Osteocyte (in vitro differentiated cells): Measurements from ENCODE around the gene DOCK11. TPM values are rescaled to one million over a fixed set of nuclear protein-coding genes. Genes with fewer than 3 reads are reported as not detected.
"Not testable (repeated sequence)": the region's sequence is repeated elsewhere in the genome, so short reads cannot be mapped to it uniquely, and the experiment has no call there.

Experiments used
- DNase-seq: peaks from one replicate; pipeline ENCODE4 v3.0.0; 2021; ENCODE audit warnings: mixed read lengths; ENCODE audit not compliant: unreplicated experiment; ENCODE audit errors: extremely low spot score
- H3K27ac Mint-ChIP-seq: one replicate; pipeline ENCODE4 v1.8.0; 2021; ENCODE audit warnings: mild to moderate bottlenecking, mixed read lengths; ENCODE audit not compliant: unreplicated experiment
- H3K27me3 Mint-ChIP-seq: one replicate; pipeline ENCODE4 v1.8.0; 2021; ENCODE audit warnings: mixed read lengths; ENCODE audit not compliant: unreplicated experiment
- H3K36me3 Mint-ChIP-seq: one replicate; pipeline ENCODE4 v1.8.0; 2021; ENCODE audit warnings: mixed read lengths; ENCODE audit not compliant: unreplicated experiment
- H3K4me1 Mint-ChIP-seq: one replicate; pipeline ENCODE4 v1.8.0; 2021; ENCODE audit warnings: mixed read lengths; ENCODE audit not compliant: unreplicated experiment
- H3K4me3 Mint-ChIP-seq: one replicate; pipeline ENCODE4 v1.8.0; 2021; ENCODE audit warnings: mild to moderate bottlenecking, moderate library complexity, mixed read lengths; ENCODE audit not compliant: unreplicated experiment
- H3K9me3 Mint-ChIP-seq: one replicate; pipeline ENCODE4 v1.8.0; 2021; ENCODE audit warnings: mixed read lengths; ENCODE audit not compliant: unreplicated experiment
- CTCF ChIP-seq: fragments of 200-600 bp; sonication (generic); IDR thresholded peaks from 2 replicates; pipeline ENCODE4 v1.5.0; 2021; ENCODE audit warnings: antibody characterized with exemption, mild to moderate bottlenecking, moderate library complexity
- total RNA-seq: library from RNA; stranded (reverse); gene quantifications from 2 replicates; pipeline ENCODE4 v1.2.1, GENCODE V29; 2021

The DOCK11 gene
- total RNA-seq, 1 donor from 2014 or later, result 24.8 TPM

- H3K36me3 Mint-ChIP-seq, result no peaks in the 10 kb centered on the region
- peaks cover 4% of the 10 kb centered on the region for H3K9me3 Mint-ChIP-seq
- TF ChIP-seq CTCF, result no peak
- no peak overlapping the region for H3K27ac Mint-ChIP-seq
- H3K4me3 Mint-ChIP-seq, result no peak overlapping the region
- H3K4me1 Mint-ChIP-seq, result peaks cover 16% of the 10 kb centered on the region
- no peak for DNase-seq
- no peaks in the 10 kb centered on the region for H3K27me3 Mint-ChIP-seq
These were observed 203.0 kb downstream of the DOCK11 start for GRCh38 chrX:118698516-118699170.

- Mint-ChIP-seq H3K9me3 (peaks cover 4% of the 10 kb centered on the region), H3K27ac (no peak overlapping the region), H3K36me3 (no peaks in the 10 kb centered on the region), H3K4me1 (peaks cover 2% of the 10 kb centered on the region), H3K4me3 (no peak overlapping the region), H3K27me3 (no peaks in the 10 kb centered on the region)
- no peak for TF ChIP-seq CTCF
- DNase-seq, result no peak
These were observed 207.1 kb downstream of the DOCK11 start for GRCh38 chrX:118702741-118703140.

GRCh38 chrX:118706681-118707080 lies 211.1 kb downstream of the DOCK11 start:
- TF ChIP-seq CTCF, result no peak
- peak; percentile 13 for DNase-seq
- Mint-ChIP-seq H3K36me3 (no peaks in the 10 kb centered on the region), H3K27me3 (no peaks in the 10 kb centered on the region), H3K27ac (no peak overlapping the region), H3K4me3 (no peak overlapping the region), H3K9me3 (peaks cover 13% of the 10 kb centered on the region), H3K4me1 (peaks cover 2% of the 10 kb centered on the region)

- Mint-ChIP-seq H3K4me1 (no peaks in the 10 kb centered on the region), H3K9me3 (peaks cover 9% of the 10 kb centered on the region), H3K36me3 (no peaks in the 10 kb centered on the region)
These were observed 218.9 kb downstream of the DOCK11 start for GRCh38 chrX:118714521-118714920.

GRCh38 chrX:118715917-118716316 lies 220.3 kb downstream of the DOCK11 start:
- peak; percentile 27 for DNase-seq
- not testable (repeated sequence) for H3K27me3 Mint-ChIP-seq, H3K4me3 Mint-ChIP-seq, H3K9me3 Mint-ChIP-seq, H3K4me1 Mint-ChIP-seq, H3K27ac Mint-ChIP-seq, H3K36me3 Mint-ChIP-seq

More at GRCh38 chrX:118714521-118714920, 218.9 kb downstream of the DOCK11 start:
- no peak for TF ChIP-seq CTCF
- no peak for DNase-seq
- Mint-ChIP-seq H3K27ac (no peak overlapping the region), H3K4me3 (no peak overlapping the region), H3K27me3 (no peaks in the 10 kb centered on the region)

- not testable (repeated sequence) for H3K27ac Mint-ChIP-seq, H3K9me3 Mint-ChIP-seq, H3K4me3 Mint-ChIP-seq, H3K4me1 Mint-ChIP-seq, H3K27me3 Mint-ChIP-seq, DNase-seq, H3K36me3 Mint-ChIP-seq
These were observed 221.2 kb downstream of the DOCK11 start for GRCh38 chrX:118716833-118717232.
